ENCODE data around the gene NAV3.
A peak's percentile ranks its signal among the peaks of the same experiment; 100 is the strongest.
"Not testable (repeated sequence)": the region's sequence is repeated elsewhere in the genome, so short reads cannot be mapped to it uniquely, and the experiment has no call there.

Gene NAV3

DNA sequence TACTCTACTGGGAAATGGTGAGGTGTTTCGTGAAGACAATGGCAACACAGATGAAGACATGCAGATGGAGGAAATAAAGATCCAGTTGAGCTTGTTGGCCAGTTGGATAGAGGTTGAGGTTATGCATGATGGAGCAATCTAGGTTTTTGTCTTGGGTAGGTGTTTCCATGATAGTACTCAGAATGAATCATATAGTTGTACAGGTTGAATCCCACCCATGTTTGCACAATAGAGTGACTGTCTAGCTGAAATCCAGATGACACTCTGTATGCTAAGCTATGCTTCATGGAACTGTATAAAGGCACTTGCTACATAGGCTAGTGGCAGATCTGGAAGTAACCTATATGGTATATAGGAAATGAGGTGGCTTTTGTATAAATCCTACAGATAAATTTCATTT lies 264.9 kb downstream of the NAV3 start:
- no peak for DNase-seq (ENCODE audit: low read depth)
- no peak overlapping the region for H3K4me3 ChIP-seq (ENCODE audit: low read depth, low read length)

DNA sequence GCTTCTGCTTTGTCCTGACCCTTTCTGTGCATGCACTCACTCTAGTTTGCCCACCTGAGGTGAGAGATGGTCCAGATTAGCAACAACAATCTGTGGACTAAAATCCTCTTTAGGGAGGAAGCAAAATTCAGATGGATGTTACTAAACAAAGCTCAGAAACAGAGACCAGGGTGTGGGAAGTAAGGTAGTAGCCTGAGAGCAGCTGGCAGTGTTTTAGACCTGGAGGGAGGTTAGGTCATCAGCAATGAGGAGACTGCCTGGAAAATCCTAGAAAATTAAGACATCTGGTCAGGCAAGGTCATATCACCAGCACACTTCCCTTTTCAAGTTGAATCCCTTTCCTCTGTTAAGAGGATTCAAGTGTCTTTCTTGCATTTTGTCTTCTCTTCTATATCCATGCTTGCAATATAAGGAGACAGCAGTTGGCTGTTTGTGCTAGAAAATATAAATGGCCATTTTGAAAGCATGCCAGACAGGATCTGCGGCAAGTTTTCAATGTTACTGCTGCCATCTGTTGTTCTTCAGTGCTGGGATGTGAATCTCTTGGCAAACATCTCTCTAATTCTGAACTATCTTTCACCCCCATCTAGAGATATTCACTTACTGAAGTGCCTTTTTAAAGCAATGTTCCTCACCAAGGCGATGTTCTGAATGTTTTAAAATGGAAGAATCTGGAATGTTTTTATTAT lies 266.4 kb downstream of the NAV3 start:
- no peak overlapping the region for H3K4me3 ChIP-seq (ENCODE audit: low read depth, low read length)
- DNase-seq (ENCODE audit: low read depth), result peak; percentile 43

DNA sequence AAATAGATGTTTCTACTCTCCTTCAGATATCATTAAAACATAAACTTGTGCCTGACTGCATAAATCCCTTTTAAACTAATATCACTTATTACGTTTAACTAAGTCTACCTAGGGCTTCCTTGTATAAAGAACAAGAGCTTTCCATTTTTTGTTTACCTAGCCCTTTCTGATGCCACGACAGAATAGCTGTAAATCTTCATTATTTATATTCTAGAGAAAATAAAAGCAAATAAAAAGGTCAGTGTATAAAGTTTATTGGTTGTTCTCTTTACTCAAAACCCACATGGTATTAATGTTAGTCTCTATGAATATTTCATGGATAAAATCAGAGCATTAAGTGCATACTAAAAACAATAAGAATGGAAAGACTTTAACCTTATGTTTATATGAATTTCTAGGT lies 269.1 kb downstream of the NAV3 start:
- DNase-seq (ENCODE audit: low read depth), result no peak
- H3K4me3 ChIP-seq (ENCODE audit: low read depth, low read length), result no peak overlapping the region

DNA sequence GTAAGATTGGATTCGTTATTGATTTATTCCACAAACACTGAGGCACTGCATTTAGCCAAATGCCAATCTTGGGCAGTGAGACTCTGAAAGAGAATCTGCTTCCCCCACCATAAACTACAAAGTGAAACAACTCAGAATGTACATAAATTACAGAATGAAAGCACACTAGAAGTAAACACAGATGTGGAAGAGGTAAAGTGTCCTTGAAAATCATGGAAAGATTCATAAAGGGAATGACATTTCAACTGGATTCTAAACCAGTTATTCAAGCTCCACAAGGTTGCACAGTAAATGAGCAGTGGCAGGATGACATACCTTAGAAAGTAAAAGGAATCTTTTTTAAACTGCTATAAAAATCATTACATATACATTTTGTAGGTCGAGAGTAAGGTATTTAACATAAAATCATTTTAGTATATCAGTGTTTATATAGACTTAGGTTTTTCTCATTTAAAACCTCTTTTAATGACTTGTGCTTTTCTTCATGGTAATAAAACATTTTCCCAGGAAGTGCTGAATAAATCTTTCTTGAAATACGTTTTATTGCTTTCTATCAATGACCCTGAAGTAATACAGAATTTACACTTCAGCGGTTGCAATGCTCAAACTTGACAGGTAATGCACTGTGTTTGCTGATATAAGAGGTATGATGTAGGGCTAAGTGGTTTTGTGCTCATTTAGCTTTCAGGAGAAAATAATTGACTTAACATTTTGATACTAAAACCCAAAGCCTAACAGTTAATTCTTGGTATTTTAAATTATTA lies 270.6 kb downstream of the NAV3 start:
- DNase-seq (ENCODE audit: low read depth), result no peak
- no peak overlapping the region for H3K4me3 ChIP-seq (ENCODE audit: low read depth, low read length)

DNA sequence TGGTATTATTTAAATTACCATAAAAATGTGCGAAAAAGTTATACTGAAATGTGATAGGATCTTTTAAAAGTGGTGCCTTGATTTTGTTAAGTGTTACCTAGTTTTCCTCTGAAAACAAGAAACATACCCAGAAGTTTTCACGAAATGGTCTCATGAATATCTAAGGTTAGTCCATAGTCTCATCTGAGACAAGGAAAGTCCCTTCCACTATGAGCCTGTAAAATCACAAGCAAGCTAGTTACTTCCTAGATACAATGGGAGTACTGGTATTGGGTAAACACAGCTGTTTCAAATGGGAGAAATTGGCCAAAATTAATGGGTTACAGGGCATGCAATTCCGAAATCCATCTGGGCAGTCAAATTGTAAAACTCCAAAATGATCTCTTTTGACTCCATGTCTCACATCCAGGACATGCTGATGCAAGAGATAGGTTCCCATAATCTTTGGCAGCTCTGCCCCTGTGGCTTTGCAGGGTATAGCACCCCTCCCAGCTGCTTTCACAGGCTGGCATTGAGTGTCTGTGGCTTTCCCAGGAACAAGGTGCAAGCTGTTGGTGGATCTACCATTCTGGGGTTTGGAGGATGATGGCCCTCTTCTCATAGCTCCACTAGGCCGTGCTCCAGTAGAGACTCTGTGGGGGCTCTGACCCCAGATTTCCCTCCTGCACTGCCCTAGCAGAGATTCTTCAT lies 271.4 kb downstream of the NAV3 start:
- DNase-seq (ENCODE audit: low read depth), result no peak
- H3K4me3 ChIP-seq (ENCODE audit: low read depth, low read length), result no peak overlapping the region

DNA sequence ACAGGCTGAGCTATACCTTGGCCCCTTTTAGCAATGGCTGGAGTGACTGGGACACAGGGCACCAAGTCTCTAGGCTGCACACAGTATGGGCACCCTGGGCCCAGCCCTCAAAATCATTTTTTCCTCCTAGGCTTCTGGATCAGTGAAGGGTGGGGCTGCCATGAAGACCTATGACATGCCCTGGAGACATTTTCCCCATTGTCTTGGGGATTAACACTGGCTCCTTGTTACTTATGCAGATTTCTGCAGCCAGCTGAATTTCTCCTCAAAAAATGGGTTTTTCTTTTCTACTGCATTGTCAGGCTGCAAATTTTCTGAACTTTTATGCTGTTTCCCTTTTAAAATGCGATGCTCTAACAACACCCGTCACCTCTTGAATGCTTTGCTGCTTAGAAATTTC lies 272.1 kb downstream of the NAV3 start:
- DNase-seq (ENCODE audit: low read depth); H3K4me3 ChIP-seq (ENCODE audit: low read depth, low read length): not testable (repeated sequence)

DNA sequence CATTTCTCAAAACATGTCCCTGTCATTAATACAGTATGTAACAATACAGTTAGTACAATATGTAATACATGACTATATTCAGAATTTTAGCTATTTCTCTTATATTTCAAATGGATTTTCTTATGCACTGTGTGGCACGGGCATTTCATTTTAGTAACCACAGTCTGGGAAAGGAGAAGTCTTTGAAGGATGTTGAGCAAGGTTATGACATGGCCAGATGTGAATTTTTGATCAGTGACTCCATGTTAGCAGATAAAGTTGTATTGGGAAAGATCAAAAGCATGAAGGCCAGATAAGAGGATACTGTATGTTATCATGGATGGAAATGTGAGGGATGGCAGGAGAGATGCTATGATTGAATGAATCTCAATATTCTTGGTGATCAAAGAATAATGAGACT lies 285.2 kb downstream of the NAV3 start:
- H3K4me3 ChIP-seq (ENCODE audit: low read depth, low read length), result no peak overlapping the region

DNA sequence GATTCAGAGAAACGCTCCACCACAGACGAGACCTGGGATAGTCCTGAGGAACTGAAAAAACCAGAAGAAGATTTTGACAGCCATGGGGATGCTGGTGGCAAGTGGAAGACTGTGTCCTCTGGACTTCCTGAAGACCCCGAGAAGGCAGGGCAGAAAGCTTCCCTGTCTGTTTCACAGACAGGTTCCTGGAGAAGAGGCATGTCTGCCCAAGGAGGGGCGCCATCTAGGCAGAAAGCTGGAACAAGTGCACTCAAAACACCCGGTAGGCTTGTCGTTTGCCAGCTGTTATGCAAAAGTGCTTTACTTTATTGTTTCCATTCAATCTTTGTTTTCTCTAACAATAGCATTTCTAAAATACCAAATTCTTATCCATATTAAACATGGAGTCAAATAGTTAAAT lies 287.3 kb downstream of the NAV3 start:
- DNase-seq (ENCODE audit: low read depth), result no peak
- H3K4me3 ChIP-seq (ENCODE audit: low read depth, low read length), result no peak overlapping the region

More for the DNA sequence above, 285.2 kb downstream of the NAV3 start:
- DNase-seq (ENCODE audit: low read depth), result no peak

DNA sequence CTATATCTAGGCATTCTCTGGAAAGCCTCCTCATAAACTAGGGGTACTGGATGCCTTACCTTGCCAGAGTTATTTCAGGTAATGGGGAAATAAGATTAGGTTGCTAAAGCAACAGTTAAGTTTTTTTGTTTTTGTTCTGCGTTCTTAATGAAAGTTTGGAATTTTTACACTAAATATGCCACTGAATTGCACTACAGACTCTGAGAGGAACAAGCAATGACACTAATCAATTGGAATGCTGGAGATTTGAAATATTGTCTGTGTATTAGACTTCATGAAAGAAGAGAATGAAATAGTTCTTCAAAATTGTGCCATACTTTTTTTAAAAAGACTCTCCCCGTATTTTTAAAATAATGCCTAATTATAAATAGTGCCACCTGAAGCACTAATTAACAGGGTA lies 287.8 kb downstream of the NAV3 start:
- DNase-seq (ENCODE audit: low read depth), result no peak
- no peak overlapping the region for H3K4me3 ChIP-seq (ENCODE audit: low read depth, low read length)

DNA sequence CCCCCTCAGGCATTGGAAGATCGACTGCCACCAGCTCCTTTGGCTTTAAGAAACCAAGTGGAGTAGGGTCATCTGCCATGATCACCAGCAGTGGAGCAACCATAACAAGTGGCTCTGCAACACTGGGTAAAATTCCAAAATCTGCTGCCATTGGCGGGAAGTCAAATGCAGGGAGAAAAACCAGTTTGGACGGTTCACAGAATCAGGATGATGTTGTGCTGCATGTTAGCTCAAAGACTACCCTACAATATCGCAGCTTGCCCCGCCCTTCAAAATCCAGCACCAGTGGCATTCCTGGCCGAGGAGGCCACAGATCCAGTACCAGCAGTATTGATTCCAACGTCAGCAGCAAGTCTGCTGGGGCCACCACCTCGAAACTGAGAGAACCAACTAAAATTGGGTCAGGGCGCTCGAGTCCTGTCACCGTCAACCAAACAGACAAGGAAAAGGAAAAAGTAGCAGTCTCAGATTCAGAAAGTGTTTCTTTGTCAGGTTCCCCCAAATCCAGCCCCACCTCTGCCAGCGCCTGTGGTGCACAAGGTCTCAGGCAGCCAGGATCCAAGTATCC lies 288.7 kb downstream of the NAV3 start:
- no peak for DNase-seq (ENCODE audit: low read depth)
- no peak overlapping the region for H3K4me3 ChIP-seq (ENCODE audit: low read depth, low read length)

DNA sequence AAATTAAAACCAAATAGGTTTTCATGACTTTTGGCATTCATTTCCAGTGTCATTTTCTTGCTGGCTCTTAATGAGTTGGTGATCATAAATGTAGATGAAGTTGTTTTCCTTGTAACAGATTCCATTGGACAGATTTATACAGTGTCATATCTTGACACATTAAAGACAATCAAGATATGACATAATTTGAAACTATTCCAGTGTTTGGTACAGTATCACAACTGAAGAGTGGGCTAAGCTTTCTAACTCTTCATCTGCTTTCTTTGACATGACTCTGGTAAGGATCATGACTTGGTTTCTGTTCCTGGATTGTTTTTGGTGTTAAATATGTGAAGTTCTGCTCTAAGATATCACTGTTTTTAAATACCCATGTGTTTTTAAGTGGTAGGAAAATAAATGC lies 289.6 kb downstream of the NAV3 start:
- DNase-seq (ENCODE audit: low read depth), result no peak
- H3K4me3 ChIP-seq (ENCODE audit: low read depth, low read length), result no peak overlapping the region

DNA sequence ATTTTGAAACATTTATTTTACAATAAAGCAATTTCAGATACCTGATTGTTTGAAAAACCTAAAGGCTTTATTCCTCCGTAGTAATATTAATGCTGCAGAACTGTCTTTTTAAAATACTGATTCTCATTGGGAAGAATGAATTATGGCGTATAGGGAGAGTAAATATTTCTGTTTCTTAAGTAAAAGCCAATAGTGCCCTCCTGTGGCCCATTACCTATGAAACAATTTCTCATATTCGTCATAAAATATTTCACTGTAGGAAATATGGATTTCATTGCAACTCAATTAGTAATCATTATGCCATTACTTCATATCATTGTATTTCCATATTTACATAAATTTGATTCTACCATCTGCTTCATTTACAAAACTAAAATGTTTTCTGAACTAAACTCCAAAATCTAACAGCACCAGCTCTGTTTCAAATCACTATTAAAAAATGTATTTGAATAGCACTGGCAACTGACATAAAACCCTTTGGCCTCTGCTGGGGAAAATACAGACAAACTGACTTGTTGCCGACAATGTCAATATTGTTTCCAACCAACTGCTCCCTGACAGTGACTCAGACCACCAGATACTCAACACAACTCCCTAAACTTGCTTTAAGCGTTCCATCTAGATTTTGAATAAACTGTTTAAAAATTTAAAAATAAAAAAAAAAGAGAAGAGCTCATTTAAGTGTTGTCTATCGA lies 290.3 kb downstream of the NAV3 start:
- H3K4me3 ChIP-seq (ENCODE audit: low read depth, low read length), result no peak overlapping the region
- no peak for DNase-seq (ENCODE audit: low read depth)

DNA sequence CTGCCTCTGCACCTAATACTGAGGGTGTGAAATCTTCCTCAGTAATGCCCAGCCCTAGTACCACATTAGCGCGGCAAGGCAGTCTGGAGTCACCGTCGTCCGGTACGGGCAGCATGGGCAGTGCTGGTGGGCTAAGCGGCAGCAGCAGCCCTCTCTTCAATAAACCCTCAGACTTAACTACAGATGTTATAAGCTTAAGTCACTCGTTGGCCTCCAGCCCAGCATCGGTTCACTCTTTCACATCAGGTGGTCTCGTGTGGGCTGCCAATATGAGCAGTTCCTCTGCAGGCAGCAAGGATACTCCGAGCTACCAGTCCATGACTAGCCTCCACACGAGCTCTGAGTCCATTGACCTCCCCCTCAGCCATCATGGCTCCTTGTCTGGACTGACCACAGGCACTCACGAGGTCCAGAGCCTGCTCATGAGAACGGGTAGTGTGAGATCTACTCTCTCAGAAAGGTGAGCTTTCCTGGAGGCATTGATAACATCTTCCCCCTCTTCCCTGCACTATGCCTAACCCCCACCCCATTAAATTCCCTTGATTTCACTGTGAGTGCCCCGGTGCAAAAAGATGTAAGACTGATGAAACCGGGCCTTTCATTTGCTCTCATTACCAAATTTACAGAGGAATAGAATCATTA lies 291.4 kb downstream of the NAV3 start:
- no peak for DNase-seq (ENCODE audit: low read depth)

DNA sequence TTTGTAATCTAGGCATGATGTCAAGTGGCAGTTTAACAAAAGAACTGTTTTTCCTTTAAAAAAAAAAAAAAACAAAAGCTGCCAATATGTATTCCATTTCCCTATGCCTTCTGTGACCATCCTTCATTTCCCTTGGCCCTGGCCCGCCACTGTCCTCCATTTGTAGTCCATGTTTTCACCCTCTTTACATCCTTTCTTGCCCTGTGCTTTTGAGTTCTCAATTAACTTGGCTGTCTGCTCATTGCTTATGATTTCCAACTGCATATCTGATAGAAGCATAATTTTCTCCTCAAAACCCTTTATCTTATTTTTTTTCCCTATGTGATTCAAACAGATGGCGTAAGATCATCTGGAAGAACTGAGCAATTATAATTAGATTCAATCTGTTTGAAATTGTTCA lies 297.5 kb downstream of the NAV3 start:
- no peak for DNase-seq (ENCODE audit: low read depth)
- H3K4me3 ChIP-seq (ENCODE audit: low read depth, low read length), result no peak overlapping the region

More for the DNA sequence above, 291.4 kb downstream of the NAV3 start:
- H3K4me3 ChIP-seq (ENCODE audit: low read depth, low read length), result no peak overlapping the region

DNA sequence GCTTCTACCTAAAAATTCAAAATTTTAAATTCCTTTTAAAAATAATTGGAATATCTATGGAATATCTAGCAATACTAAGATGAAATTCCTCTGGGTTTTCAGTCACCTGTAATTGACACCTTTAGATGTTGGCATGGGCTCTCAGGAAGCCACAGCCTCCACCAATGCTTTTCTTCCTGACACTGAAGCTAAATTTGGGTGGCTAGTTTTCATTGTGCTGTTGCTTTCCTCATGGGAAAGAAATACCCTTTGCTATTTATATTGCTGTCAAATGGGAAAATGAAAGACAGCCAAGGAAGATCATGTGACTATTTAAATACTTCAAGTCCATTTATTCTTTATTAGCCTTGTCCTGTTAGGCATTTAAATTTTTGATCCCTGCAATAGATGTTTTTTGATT lies 313.0 kb downstream of the NAV3 start:
- H3K4me3 ChIP-seq (ENCODE audit: low read depth, low read length), result no peak overlapping the region
- DNase-seq (ENCODE audit: low read depth), result no peak

DNA sequence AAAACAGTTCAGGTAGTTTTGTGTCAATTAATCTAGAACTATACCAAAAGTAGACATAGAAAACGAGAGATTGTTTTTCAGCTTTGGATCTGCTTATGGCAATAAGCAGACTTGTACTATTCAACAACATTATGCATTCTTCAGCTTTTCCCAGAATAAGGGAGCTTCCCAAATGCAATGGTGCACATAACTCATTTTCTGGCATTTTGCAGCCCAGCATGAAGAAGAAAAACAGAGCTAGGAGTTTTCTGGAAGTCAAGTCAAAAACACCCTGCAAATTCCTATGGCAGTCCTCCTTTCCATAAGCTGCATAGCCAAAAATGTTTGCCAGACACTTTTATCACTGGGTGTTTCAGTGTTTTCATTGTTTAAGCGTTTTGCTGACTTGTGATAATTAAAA lies 314.7 kb downstream of the NAV3 start:
- DNase-seq (ENCODE audit: low read depth), result no peak
- H3K4me3 ChIP-seq (ENCODE audit: low read depth, low read length), result no peak overlapping the region

DNA sequence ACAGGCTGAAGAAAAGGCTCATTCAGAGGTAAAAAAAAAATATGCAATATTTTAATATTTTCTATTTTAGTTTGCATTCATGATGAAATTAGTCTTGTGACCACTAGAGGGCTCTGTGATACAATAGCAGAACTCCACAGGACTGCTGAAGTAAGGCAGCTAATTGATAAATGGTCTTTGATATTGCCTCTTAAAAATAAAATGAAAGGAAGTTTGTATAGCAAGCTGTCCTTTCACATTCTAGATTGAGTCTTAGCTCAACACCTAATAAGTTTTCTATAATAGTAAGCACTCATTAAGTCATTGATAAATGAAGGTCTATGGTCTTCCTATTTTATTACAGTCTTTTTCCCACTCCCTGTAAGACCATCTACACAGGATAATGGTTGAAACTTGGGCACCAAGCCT lies 315.7 kb downstream of the NAV3 start:
- no peak overlapping the region for H3K4me3 ChIP-seq (ENCODE audit: low read depth, low read length)
- peak; percentile 17 for DNase-seq (ENCODE audit: low read depth)

DNA sequence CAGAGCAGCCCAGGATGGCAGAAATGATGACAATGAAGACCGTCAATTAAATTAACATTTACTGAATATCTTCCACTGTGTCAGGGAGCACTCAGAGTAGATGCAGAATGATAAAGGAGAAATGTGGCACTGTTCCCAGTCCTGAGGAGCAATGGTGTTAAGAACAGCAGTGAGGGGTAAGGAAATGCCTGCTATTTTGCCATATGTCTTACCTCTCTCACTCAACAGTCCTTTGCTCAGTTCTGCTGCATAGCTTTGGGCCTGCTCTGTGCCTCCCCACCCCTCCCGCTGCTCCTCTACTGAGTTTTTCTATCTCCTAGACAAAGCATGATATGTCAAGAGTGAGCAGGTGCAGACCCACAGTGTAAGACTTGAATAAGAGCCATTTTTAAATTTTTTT lies 318.8 kb downstream of the NAV3 start:
- H3K4me3 ChIP-seq (ENCODE audit: low read depth, low read length), result no peak overlapping the region
- no peak for DNase-seq (ENCODE audit: low read depth)

DNA sequence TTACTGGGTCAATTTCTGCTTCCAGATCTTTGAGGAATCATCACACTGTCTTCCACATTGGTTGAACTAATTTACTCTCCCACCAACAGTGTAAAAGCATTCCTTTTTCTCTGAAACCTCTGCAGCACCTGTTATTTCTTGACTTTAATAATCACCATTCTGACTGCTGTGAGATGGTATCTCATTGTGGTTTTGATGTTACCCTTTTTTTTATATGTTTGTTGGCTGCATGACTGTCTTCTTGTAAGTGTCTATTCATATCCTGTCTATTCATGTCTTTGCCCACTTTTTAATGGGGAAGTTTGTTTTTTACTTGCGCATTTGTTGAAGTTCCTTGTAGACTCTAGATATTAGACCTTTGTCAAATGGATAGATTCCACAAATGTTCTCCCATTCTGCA lies 324.9 kb downstream of the NAV3 start:
- H3K4me3 ChIP-seq (ENCODE audit: low read depth, low read length), result no peak overlapping the region
- peak; percentile 8 for DNase-seq (ENCODE audit: low read depth)

Measured in skeletal muscle cell (primary cell).